ENCODE results near the gene NCOA1. TPM values are rescaled to one million over a fixed set of nuclear protein-coding genes. Genes with fewer than 3 reads are reported as not detected.

NCOA1 gene
- total RNA-seq, 2 donors from 2014 or later: 17.1 to 29.1 TPM

DNA sequence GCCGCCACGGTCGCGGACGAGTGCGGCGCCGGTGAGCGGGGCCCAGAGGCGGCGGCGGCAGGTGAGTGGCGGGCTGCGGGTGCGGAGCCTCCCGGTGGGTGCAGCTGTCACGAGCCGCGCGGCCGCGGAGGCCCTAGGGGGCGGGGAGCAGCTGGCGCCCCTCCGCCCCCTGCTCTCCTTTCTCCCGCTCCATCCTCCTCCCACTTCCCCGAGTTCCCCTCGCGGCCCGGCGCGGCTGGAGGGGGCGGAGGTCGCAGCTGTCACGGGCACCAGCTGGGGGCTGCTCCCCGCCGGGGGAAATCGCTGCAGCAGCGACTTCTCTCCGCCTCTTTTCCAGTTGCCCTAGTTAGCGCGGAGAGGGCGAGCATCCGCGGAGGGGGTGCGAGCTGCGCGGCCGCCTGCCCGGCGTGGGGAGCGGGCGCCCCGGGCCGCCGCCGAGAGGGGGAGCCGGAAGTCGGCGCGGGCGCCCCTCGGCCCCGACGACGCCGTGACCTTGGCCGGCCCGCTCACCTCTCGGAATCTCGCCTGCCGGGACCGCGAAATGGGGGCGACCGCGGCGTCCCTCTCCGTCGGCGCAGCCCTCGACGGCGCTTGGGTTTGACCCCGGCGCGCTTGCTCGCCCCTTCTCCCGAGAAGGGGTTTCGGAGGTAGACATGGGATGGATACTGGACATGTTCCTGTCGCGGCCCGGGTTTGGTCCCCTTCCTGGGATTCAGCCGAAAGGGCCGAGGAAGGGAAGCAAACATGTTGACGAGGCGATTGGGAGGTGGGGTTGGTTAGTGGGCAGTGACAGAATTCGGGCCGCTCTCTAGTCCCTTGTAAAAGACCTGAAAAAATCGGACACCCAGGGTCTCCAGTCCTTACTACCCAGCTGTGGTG is 727 bp downstream of the NCOA1 start:
- peak; percentile 50 to 63 for DNase-seq (ENCODE audit: low spot score in 2 of 2)
- Mint-ChIP-seq H3K9me3 (no peaks in the 10 kb centered on the region), H3K27ac (peak overlapping the region; percentile 3 to 76), H3K36me3 (peaks cover 0 to 12% of the 10 kb centered on the region in 2 donors)
- ATAC-seq: peak; percentile 29 to 41

DNA sequence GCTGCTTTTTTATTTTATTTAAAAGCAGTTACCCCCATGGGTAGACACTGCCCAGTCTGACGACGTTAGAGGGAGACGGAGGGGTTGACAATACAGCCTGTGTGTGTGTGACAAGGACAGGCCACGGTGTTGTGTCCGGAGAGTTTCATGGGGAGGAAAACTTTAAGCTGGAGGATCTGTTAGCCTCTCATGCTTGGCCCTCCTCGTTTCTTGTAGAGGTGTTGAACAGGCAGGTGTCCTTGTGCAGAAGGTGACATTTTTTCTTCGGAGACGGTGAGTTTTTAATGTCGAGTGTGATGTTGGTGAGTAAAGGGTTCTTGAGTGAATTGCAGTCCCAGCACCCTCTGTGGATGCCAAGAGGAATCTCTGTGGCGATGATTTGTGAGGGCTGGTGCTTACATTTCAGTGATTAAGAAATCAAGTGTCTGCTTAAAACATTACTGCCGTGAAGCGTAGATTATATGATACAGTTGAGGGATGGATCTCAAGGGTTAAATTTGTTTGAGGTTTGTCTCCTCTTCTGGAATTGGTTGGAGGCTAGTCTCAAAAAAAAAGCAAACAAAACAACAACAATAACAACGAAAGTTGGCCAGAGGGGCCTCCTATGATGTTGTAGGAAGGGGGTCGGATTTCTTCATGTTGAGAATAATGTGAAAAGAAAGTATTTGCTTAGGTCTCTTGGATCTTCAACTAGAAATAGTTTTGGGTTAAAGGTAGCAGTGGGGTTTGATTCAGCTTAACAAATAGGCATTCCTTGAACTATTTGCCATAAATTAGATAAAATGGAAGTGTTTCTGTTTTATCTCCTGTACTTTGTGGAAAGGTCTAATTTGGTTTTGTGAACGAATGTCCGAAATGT is 1.6 kb downstream of the NCOA1 start:
- Mint-ChIP-seq H3K36me3 (peaks cover 0 to 12% of the 10 kb centered on the region in 2 donors), H3K27ac (peak overlapping the region; percentile 3 to 76), H3K9me3 (no peaks in the 10 kb centered on the region)
- no peak for ATAC-seq
- DNase-seq (ENCODE audit: low spot score in 2 of 2): no peak

DNA sequence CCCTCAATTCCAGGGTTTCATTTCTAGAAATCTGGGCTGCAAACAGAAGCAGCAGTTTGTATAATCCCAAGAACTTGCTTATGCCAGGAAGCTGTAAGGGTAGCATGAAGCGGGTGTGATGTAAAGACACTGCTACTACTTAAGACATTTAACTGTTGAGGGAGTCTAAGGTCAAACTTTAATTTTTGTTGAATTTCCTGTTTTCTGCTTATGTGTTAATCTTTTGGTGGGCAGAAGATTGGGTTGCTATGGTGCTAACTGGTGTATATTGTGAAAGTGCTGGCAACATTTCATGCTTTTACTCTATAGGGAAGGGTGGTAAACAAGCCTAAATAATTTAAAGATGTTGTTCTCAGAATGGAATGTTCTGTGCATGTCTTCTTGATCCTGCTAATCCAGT is 2.7 kb downstream of the NCOA1 start:
- no peak overlapping the region for H3K27ac Mint-ChIP-seq
- no peaks in the 10 kb centered on the region for H3K9me3 Mint-ChIP-seq
- ATAC-seq (no peak), DNase-seq (ENCODE audit: low spot score in 2 of 2) (no peak)
- H3K36me3 Mint-ChIP-seq: peaks cover 0 to 12% of the 10 kb centered on the region in 2 donors

DNA sequence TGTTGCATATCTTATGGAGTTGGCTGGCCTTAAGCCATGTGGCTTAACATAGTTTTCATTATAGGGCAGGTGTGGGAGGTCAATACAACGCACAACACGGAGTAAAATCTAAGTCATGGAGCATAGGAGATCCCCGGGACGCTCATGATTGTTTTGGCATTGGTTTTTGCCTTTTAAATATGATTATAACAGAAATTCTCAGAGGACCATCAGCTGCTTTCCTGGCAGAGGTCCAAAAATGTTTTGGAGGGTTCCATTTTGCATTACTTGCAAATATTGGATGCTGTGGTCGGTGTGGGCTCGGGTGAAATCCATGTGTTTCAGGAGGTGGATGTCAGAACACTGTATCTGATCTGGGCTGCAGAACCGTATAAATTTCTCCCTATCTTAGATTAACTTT is 3.4 kb downstream of the NCOA1 start:
- ATAC-seq: no peak
- peaks cover 0 to 12% of the 10 kb centered on the region in 2 donors for H3K36me3 Mint-ChIP-seq
- H3K9me3 Mint-ChIP-seq: no peaks in the 10 kb centered on the region
- no peak overlapping the region for H3K27ac Mint-ChIP-seq
- no peak for DNase-seq (ENCODE audit: low spot score in 2 of 2)

DNA sequence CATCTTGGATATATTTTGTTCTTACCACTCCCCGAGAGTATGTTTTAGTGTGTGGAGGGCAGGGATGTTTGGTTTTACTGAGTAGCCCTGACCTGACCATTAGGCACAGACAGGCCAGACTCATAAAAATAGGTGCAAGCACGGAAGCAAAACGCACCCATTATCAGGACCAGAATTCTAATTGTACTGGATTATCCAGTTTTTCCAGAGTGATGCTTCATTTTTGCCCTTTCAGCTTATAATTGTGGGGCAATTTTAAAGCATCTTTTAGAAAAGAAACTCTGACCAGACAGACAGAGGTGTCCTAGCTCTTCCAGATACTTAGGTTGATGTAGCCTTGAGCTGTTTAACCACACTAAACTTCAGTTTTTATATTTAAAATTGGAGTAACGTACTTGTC is 4.4 kb downstream of the NCOA1 start:
- Mint-ChIP-seq H3K9me3 (no peaks in the 10 kb centered on the region), H3K27ac (no peak overlapping the region), H3K36me3 (peaks cover 0 to 3% of the 10 kb centered on the region in 2 donors)
- no peak for DNase-seq (ENCODE audit: low spot score in 2 of 2)
- ATAC-seq: no peak

DNA sequence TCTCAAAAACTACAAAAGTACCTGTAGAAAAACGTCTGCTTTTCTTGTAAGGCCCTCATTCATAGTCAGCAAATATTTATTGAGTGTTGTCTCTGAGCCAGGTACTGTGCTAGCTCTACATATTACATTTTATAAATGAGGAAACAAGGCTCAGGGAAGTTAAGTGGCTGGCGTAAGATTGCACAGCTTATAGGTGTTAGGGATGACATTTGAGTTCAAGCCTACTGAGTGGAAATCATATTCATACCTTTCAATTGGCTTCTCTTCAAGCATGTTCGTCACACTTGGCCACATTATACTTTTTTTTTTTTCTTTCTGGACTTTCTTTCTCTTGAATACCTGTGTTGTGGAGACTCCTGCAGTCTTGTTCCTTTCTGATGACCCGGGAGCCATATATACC is 5.9 kb downstream of the NCOA1 start:
- Mint-ChIP-seq H3K9me3 (no peaks in the 10 kb centered on the region), H3K36me3 (no peaks in the 10 kb centered on the region), H3K27ac (no peak overlapping the region)
- DNase-seq (ENCODE audit: low spot score in 2 of 2): no peak
- ATAC-seq: no peak

DNA sequence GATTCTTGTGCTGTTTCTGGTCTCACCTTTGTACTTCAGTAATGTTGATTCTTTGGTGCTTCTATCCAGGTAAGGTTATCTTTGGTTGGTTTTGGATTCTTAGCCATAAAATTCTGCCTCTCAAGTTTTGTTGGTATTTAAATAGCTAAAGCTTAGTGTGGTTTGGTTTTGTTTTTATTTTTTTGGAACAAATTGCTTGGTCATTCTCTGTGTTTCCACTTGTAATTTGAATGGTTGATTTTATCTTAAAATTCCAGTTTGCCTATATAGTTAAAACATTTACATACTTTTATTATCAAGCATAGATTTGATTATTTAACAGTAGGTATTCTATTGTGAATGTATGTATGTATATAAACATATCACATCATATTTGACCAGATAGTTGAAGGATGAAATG is 6.6 kb downstream of the NCOA1 start:
- DNase-seq (ENCODE audit: low spot score in 2 of 2) (no peak), ATAC-seq (no peak)
- Mint-ChIP-seq H3K36me3 (no peaks in the 10 kb centered on the region), H3K9me3 (no peaks in the 10 kb centered on the region), H3K27ac (no peak overlapping the region)

DNA sequence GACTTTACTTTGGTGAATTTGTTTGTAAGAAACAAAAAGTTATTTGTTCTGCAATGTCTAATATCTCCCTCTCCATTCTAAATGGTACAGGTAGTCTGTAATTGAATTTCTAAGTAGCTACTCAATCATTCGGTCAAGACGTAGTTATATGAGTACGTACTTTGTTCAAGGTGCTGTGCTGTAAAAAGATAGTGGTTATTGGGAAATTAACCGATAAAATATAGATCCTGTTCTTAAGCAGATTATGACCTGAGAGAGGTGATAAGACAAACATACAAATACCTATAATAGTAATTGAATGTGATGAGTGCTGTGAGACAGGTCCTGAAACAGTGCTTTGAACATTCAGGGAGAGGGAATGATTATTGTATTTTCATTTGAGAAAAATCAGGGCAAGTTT is 7.1 kb downstream of the NCOA1 start:
- Mint-ChIP-seq H3K9me3 (no peaks in the 10 kb centered on the region), H3K36me3 (no peaks in the 10 kb centered on the region), H3K27ac (no peak overlapping the region)
- no peak for ATAC-seq
- no peak for DNase-seq (ENCODE audit: low spot score in 2 of 2)

DNA sequence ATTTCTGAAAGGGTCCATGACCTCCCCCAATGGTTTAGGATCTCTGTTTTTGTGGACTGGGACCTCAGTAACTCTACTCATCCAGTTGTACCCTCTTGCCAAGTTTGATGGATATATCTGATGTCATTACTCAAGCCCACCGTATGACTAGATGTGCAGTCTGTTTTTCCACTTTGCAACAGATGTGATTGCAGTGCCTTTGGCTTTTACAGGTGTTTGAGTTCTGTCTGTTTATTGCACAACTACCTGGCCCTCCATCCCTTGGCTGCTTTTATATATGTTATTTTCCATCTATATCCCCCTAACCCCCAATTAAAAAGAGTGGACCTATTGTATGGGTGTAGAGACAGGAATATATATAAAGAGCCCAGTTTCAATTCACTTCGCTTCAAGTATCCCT is 10.8 kb downstream of the NCOA1 start:
- Mint-ChIP-seq H3K27ac (no peak overlapping the region), H3K9me3 (peaks cover 0 to 3% of the 10 kb centered on the region in 2 donors), H3K36me3 (peaks cover 4 to 6% of the 10 kb centered on the region in 2 donors)
- no peak for ATAC-seq
- no peak for DNase-seq (ENCODE audit: low spot score in 2 of 2)

DNA sequence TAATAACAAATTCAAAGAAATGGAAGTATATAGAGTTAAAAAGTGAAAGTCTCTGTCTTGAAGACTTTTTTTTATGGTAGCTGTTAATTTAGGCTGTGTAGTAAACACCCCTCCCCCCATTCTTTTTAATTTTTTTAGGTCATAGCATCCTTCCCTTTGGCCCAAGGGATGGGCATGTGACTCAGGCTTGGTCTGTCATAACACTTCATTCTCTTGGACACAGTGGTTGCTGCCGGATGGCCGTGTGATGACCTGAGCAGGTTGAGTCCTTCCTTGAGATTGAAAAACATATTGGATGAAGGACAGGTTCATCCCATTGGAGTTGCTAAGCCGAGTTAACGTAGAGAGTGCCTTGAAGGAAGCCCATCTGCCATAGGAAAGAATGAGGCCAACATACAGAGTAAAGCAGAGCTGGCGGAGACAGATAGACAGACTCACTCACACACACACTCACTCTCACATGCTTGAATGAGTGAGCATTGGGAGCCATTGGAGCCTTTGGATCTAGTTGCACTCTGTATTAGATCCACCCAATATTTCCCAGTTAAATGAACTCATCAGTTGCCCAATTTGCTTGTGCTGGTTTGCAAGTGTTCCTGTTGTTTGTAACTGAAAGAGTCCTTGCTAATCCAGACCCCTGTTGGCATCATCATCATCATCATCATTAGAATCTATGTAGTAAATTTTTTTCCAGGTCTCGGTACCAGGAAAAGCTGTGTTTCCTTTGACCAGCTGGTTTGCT is 14.7 kb downstream of the NCOA1 start:
- no peak for DNase-seq (ENCODE audit: low spot score in 2 of 2)
- Mint-ChIP-seq H3K27ac (no peak overlapping the region), H3K9me3 (peaks cover 0 to 3% of the 10 kb centered on the region in 2 donors), H3K36me3 (peaks cover 4 to 9% of the 10 kb centered on the region in 2 donors)
- ATAC-seq: no peak

DNA sequence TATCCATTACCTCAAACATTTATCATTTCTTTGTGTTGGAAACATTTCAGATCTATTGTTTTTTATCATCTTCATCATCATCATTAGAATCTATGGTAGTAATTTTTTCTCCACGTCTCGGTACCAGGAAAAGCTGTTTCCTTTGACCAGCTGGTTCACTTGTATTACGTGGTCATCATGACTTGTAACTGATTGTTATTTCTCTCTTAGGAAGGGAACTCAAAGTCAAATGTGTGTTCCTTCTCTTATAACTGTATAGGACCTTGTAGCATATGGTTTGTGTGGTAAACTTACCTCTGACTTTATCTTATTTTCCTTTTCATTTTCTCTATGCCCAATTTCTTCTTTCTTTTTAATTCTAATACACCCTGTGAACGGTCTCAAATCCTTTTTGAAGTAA is 16.5 kb downstream of the NCOA1 start:
- ATAC-seq (no peak), DNase-seq (ENCODE audit: low spot score in 2 of 2) (no peak)
- Mint-ChIP-seq H3K36me3 (peaks cover 4 to 13% of the 10 kb centered on the region in 2 donors), H3K9me3 (peaks cover 0 to 3% of the 10 kb centered on the region in 2 donors), H3K27ac (no peak overlapping the region)

DNA sequence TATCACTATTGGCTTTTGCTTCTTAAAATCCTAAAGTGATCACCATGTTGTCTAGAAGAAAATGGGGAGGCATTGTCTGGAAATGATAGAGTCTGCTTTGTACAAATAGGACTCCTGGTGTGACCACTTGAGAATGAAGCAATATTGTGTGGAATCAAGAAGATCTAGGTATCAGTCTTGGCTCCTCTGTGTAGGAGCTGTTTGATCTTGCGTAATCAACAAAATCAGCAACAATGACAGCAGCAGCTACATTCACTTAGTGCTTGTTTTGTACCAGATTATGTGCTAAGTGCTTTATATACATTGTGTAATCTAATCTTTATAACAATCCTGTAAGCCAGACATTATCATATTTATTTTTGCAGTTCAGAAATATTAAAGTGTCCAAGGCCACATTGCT is 17.8 kb downstream of the NCOA1 start:
- DNase-seq (ENCODE audit: low spot score in 2 of 2) (no peak), ATAC-seq (peak; percentile 22 to 31)
- Mint-ChIP-seq H3K27ac (no peak overlapping the region), H3K9me3 (peaks cover 0 to 3% of the 10 kb centered on the region in 2 donors), H3K36me3 (peaks cover 4 to 13% of the 10 kb centered on the region in 2 donors)

DNA sequence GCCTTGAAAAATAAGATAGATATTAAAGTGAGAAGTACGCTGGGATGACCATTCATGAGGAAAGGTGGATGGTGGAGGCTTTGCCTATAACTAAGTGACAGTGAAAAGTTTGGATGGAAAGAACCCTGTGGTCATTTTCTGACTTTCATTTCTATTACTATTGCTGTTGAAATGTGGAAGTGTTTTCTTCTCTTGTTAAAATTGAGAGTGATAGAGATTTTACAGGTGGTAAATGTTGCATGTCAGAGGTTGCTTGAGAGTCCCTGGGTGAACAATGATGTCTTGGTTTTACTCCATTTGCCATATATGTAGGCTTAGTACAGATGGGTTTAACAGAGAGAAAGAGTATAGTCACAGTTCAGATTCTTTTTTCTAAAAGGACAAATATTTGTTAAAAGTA is 18.4 kb downstream of the NCOA1 start:
- H3K27ac Mint-ChIP-seq: no peak overlapping the region
- ATAC-seq (peak; percentile 68 to 83), DNase-seq (ENCODE audit: low spot score in 2 of 2) (no peak)
- peaks cover 0 to 3% of the 10 kb centered on the region in 2 donors for H3K9me3 Mint-ChIP-seq
- peaks cover 4 to 13% of the 10 kb centered on the region in 2 donors for H3K36me3 Mint-ChIP-seq

DNA sequence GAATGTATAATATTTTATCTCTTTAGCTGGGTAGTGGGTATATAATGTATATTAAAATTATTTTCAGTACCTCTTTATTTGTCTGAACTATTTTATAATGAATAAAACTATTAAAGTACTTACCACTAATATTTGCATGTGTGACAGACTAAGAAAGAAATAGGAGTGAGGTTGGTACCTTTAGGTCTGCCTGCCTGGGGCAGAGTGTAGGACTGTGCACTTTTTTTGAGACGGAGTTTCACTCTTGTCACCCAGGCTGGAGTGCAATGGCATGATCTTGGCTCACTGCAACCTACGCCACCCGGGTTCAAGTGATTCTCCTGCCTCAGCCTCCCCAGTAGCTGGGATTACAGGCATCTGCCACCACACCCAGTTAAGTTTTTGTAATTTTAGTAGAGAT is 18.8 kb downstream of the NCOA1 start:
- H3K36me3 Mint-ChIP-seq: peaks cover 4 to 13% of the 10 kb centered on the region in 2 donors
- DNase-seq (ENCODE audit: low spot score in 2 of 2) (no peak), ATAC-seq (no peak)
- no peak overlapping the region for H3K27ac Mint-ChIP-seq
- H3K9me3 Mint-ChIP-seq: peaks cover 0 to 3% of the 10 kb centered on the region in 2 donors

DNA sequence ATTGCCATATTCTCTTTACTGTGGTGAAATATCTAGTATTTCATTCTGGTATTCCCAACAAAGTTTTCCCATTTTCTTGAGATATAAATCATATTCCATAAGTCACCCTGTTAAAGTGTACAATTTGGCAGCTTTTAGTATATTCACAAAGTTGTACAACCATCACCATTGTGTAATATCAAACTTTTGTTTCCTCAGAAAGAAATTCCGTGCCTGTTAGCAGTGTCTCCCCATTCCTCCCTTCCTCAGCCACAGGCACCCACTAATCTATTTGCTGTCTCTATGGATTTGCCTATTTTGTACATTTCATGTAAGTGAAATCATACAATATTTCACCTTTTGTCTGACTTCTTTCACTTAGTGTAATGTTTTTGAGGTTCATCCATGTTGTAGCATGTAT is 19.7 kb downstream of the NCOA1 start:
- H3K9me3 Mint-ChIP-seq: no peaks in the 10 kb centered on the region
- DNase-seq (ENCODE audit: low spot score in 2 of 2): no peak
- ATAC-seq: no peak
- peaks cover under 1 to 9% of the 10 kb centered on the region in 2 donors for H3K36me3 Mint-ChIP-seq
- no peak overlapping the region for H3K27ac Mint-ChIP-seq

DNA sequence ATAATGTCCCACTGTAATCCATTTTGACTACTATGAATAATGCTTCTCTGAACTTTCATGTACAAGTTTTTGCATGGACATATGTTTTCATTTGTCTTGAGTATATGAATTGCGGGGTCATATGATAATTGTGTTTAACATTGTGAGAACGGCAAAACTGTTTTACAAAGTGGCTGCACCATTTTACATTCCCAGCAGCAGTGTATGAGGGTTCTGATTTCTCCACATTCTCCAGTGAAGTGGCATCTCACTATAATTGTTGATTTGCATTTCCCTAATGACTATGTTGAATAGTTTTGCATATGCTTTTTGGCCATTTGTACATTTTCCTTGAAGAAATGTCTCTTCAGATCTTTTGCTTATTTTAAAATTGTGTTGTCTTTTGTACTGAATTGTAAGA is 20.1 kb downstream of the NCOA1 start:
- no peak overlapping the region for H3K27ac Mint-ChIP-seq
- DNase-seq (ENCODE audit: low spot score in 2 of 2): no peak
- no peaks in the 10 kb centered on the region for H3K9me3 Mint-ChIP-seq
- peaks cover 0 to 7% of the 10 kb centered on the region in 2 donors for H3K36me3 Mint-ChIP-seq
- no peak for ATAC-seq

DNA sequence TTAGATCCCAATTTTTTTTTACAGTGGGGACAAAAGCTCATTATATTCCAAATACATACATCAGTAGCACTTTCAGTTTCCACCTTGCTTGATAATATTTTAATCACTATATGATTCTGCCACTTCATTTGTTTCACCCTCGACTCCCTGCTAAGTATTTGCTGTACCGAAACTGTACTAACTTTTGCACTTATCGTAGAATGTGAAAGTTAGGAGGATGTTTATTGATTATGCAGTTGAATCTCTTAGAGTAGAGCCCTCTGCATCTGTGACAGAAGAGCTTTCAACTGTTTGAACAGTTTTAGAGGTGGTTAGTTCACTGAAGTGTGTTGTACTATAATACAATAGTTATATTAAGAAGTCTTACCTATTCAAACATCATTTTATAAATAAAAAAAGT is 20.8 kb downstream of the NCOA1 start:
- H3K27ac Mint-ChIP-seq: no peak overlapping the region
- ATAC-seq: peak in 1 of 2 donors; percentile 55
- peaks cover 0 to 7% of the 10 kb centered on the region in 2 donors for H3K36me3 Mint-ChIP-seq
- DNase-seq (ENCODE audit: low spot score in 2 of 2): no peak
- H3K9me3 Mint-ChIP-seq: no peaks in the 10 kb centered on the region
